Erythroblast (primary cell): Measurements from ENCODE around the gene R3HDM1.

Experiments used
- GATA1 ChIP-seq: IDR thresholded peaks from 2 replicates; pipeline ENCODE4 v1.6.1; 2011; ENCODE audit warnings: low read depth, mild to moderate bottlenecking, control low read depth, low read length, moderate library complexity
- POLR2A ChIP-seq: IDR thresholded peaks from 2 replicates; pipeline ENCODE4 v1.6.1; 2011; ENCODE audit warnings: mild to moderate bottlenecking, low read length

DNA sequence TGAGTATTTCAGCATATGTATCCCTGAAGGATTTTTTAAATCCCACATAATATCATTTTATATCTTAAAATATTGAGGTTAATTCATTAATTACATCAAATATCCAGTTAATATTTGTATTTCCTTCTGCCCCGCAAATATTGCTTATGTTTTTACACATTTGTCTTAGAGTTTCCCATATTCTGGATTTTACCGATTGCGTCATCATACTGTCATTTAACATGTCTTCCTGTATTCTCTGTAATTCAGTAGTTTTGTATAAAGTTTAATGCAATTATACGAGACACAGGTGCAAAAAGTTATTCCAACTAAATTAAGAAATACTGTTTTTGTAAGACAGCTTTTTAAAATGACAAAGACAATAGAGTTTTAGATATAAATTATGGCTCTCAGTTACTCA is 176.9 kb downstream of the R3HDM1 start:
- TF ChIP-seq POLR2A (no peak), GATA1 (no peak)
